ENCODE measurements around the gene TNFSF18.

DNA sequence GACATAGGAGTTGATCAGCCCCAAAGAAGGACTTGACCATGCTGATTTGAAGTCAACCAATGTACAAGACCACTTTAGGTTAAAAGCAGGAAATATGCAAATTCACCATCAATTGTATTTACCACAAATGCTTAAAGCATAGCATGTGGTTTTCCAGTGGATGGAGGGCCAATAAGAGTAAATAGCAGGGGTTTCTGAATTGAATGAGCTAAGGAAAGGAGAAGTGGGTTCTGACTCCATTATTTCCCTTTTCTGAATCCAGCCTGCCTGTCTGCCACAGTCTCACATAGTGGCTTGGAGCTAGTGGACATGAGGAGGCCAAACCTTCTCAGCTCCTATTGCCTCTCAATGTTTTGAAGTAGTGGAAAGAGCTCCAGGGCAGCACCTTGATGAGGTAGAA lies 7.2 kb upstream of the TNFSF18 start:
- TF ChIP-seq, protein P1, sequence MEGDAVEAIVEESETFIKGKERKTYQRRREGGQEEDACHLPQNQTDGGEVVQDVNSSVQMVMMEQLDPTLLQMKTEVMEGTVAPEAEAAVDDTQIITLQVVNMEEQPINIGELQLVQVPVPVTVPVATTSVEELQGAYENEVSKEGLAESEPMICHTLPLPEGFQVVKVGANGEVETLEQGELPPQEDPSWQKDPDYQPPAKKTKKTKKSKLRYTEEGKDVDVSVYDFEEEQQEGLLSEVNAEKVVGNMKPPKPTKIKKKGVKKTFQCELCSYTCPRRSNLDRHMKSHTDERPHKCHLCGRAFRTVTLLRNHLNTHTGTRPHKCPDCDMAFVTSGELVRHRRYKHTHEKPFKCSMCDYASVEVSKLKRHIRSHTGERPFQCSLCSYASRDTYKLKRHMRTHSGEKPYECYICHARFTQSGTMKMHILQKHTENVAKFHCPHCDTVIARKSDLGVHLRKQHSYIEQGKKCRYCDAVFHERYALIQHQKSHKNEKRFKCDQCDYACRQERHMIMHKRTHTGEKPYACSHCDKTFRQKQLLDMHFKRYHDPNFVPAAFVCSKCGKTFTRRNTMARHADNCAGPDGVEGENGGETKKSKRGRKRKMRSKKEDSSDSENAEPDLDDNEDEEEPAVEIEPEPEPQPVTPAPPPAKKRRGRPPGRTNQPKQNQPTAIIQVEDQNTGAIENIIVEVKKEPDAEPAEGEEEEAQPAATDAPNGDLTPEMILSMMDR (IDR thresholded peaks at IDR 0.05) = no peak
- no peak for TF ChIP-seq POLR2A (IDR thresholded peaks at IDR 0.05)
- no peak for TF ChIP-seq EP300 (IDR thresholded peaks at IDR 0.05)
